Pancreas (tissue), 10 donors: ENCODE measurements around the gene RBP2. TPM values are rescaled to one million over a fixed set of nuclear protein-coding genes. Genes with fewer than 3 reads are reported as not detected.

Experiments
- ATAC-seq, 4 donors: fragments of 200-7000 bp; cut with Tn5 transposase; one replicate each; pipeline versions ENCODE4 v1.8.0 to v1.9.1; 2020; ENCODE audit warnings: mild to moderate bottlenecking in 4 of 4, moderate library complexity in 4 of 4
- DNase-seq, 6 donors: peaks; one replicate each; pipeline ENCODE4 v3.0.0-alpha.2; 2020
- FAIRE-seq: peaks from 2 replicates; lab custom pipeline; 2012; peaks lifted over from hg19 to GRCh38; lab: Jason Lieb, UNC
- H3K27ac ChIP-seq, 4 donors: fragments of 200-600 bp; sonication (generic); 1 replicate in 3 of 4; 2 replicates in 1 of 4; pipeline versions ENCODE4 v1.5.0 to v1.8.0; 2020
- H3K27me3 ChIP-seq, 4 donors: fragments of 200-600 bp; one replicate each; pipeline ENCODE4 v1.8.0; 2021
- H3K36me3 ChIP-seq, 3 donors: fragments of 200-600 bp; sonication (generic) in 1 of 3; one replicate each; pipeline versions ENCODE4 v1.5.0 to v1.8.0; 2020 to 2021
- H3K4me1 ChIP-seq, 3 donors: fragments of 200-600 bp; one replicate each; pipeline ENCODE4 v1.8.0; 2021
- H3K4me3 ChIP-seq, 4 donors: fragments of 200-600 bp; sonication (generic) in 2 of 4; one replicate each; pipeline versions ENCODE4 v1.5.0 to v1.8.0; 2020 to 2021
- H3K9me3 ChIP-seq, 4 donors: fragments of 200-600 bp; one replicate each; pipeline ENCODE4 v1.8.0; 2021
- WGBS, 2 donors: extraction: QIAGEN DNeasy Blood & Tissue Kit; methylation state at CpG; one replicate each; pipeline ENCODE4 v1.1.7; 2013; 5-methylcytosine and 5-hydroxymethylcytosine counted together
- intact Hi-C, 3 donors: fragments of 100-400 bp; cut with DNase I; formaldehyde crosslinking; loops; one replicate each; pipeline versions ENCODE4 v1.11.1 to v1.14.2; 2022
- polyA plus RNA-seq, 2 donors: library from polyadenylated mRNA; stranded (reverse); fragments of 200-250 nt; gene quantifications; one replicate each; pipeline ENCODE4 v1.2.3, GENCODE V29; 2013
- total RNA-seq, 6 donors: library from RNA; stranded (reverse); fragmentation: NEBNext Ultra II Directional in 4 of 6; extraction: Animal tissue kit (Norgen Biotek cat#: 25700) in 4 of 6; gene quantifications; one replicate each; pipeline versions ENCODE4 v1.2.1 to v1.2.4, GENCODE V29; 2021 to 2023
- TF ChIP-seq, protein P1 (sequence below), 4 donors: fragments of 200-600 bp; sonication (generic) in 3 of 4; IDR thresholded peaks; one replicate each; pipeline versions ENCODE4 v1.5.0 to v1.8.0; 2021; ENCODE audit warnings: antibody characterized with exemption in 4 of 4
- donor health status: healthy with polysubstance abuse.
- donor health status: DM: no; HTN: no; CAD: no; lungs with moderate emphysema.
- donor health status: DM: no; HTN: no; CAD: no.
- donor health status: control.
- donor health status: control.
- donor health status: Bipolar disorder and iron deficiency.
- donor health status: DM: yes; HTN: yes; CAD: no.
- donor health status: DM: no; HTN: no; CAD: no.
- donor health status: DM: no; HTN: no; CAD: no.
- donor health status: DM: yes; HTN: yes; CAD: no.

Gene RBP2
- total and polyA plus RNA-seq, 8 donors = 0.38 to 7.5 (median 1.4) TPM; not detected in 3

GRCh38 chr3:139460076-139460475 is 16.2 kb downstream of the RBP2 start:
- TF ChIP-seq, protein P1, sequence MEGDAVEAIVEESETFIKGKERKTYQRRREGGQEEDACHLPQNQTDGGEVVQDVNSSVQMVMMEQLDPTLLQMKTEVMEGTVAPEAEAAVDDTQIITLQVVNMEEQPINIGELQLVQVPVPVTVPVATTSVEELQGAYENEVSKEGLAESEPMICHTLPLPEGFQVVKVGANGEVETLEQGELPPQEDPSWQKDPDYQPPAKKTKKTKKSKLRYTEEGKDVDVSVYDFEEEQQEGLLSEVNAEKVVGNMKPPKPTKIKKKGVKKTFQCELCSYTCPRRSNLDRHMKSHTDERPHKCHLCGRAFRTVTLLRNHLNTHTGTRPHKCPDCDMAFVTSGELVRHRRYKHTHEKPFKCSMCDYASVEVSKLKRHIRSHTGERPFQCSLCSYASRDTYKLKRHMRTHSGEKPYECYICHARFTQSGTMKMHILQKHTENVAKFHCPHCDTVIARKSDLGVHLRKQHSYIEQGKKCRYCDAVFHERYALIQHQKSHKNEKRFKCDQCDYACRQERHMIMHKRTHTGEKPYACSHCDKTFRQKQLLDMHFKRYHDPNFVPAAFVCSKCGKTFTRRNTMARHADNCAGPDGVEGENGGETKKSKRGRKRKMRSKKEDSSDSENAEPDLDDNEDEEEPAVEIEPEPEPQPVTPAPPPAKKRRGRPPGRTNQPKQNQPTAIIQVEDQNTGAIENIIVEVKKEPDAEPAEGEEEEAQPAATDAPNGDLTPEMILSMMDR (IDR thresholded peaks at IDR 0.05) = no peak
- no peak for ATAC-seq
- H3K4me1 ChIP-seq = no peaks in the 10 kb centered on the region
- DNase-seq = no peak
- intact Hi-C loops = no loop called here
- FAIRE-seq = no peak
- H3K9me3 ChIP-seq = no peaks in the 10 kb centered on the region
- no peak overlapping the region for H3K4me3 ChIP-seq
- H3K36me3 ChIP-seq = no peaks in the 10 kb centered on the region
- H3K27ac ChIP-seq = no peak overlapping the region
- H3K27me3 ChIP-seq = no peaks in the 10 kb centered on the region

- Histone ChIP-seq H3K27ac (no peak overlapping the region), H3K4me1 (no peaks in the 10 kb centered on the region), H3K4me3 (no peak overlapping the region), H3K36me3 (no peaks in the 10 kb centered on the region), H3K9me3 (no peaks in the 10 kb centered on the region), H3K27me3 (no peaks in the 10 kb centered on the region)
- intact Hi-C loops = no loop called here
- no peak for DNase-seq
- 80 to 93% methylated on average over 7 of the region's 7 CpGs for WGBS, 2 donors
- ATAC-seq = no peak
- TF ChIP-seq, protein P1 (IDR thresholded peaks at IDR 0.05) = no peak
- no peak for FAIRE-seq
These were observed 18.0 kb downstream of the RBP2 start for GRCh38 chr3:139458348-139458747.

DNA sequence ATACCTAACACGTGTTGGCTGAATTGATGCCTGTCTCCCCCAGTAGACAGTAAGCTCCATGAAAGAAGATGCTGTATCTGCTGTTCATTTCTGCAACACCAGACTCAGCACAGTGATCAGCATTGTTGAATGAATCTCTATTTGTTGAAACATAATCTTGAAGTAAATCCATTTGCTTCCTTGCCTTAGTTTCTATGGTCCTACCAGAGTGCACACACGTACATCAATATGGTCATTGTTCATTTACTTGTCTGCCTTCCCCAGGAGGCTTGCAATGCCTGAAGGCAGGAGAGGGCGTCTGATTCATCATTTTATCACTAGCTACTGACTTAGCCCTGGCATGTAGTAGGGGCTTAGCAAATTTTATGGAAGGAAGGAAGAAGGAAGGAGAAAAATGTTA is 19.2 kb downstream of the RBP2 start:
- intact Hi-C loops = no loop called here
- DNase-seq (no peak), FAIRE-seq (no peak), ATAC-seq (no peak)
- 76 to 88% methylated on average over 3 of the region's 3 CpGs for WGBS, 2 donors
- H3K9me3 ChIP-seq = no peaks in the 10 kb centered on the region
- H3K36me3 ChIP-seq = no peaks in the 10 kb centered on the region
- H3K4me3 ChIP-seq = no peak overlapping the region
- TF ChIP-seq, protein P1 (IDR thresholded peaks at IDR 0.05) = no peak
- H3K27me3 ChIP-seq = no peaks in the 10 kb centered on the region
- H3K4me1 ChIP-seq = no peaks in the 10 kb centered on the region
- H3K27ac ChIP-seq = no peak overlapping the region

GRCh38 chr3:139456386-139456785 is 19.9 kb downstream of the RBP2 start:
- intact Hi-C loops = no loop called here
- H3K36me3 ChIP-seq = no peaks in the 10 kb centered on the region
- H3K9me3 ChIP-seq = no peaks in the 10 kb centered on the region
- no peaks in the 10 kb centered on the region for H3K27me3 ChIP-seq
- WGBS, 2 donors = 82 to 88% methylated on average over 4 of the region's 4 CpGs
- no peak for ATAC-seq
- FAIRE-seq = no peak
- H3K4me3 ChIP-seq = no peak overlapping the region
- no peaks in the 10 kb centered on the region for H3K4me1 ChIP-seq
- H3K27ac ChIP-seq = no peak overlapping the region
- TF ChIP-seq, protein P1 (IDR thresholded peaks at IDR 0.05) = no peak
- no peak for DNase-seq

DNA sequence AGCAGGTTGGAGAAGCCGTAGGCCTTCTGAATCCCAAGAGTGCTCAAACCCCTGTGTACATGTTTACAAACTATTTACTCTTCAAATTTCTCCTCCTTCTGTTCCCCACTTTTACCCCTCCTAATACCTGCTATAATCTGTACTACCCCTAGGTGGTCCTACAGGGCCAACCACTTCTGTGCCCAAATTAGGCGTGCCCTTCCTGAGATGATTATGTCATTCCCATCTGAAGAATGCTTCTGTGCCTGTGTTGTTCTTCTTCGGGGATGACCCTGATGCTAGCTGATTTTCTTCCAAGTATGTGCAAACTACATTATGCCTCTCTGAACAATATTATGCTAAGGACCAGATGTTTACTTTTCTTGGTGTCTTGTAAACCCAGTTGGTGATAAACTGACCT is 20.5 kb downstream of the RBP2 start:
- Histone ChIP-seq H3K9me3 (no peaks in the 10 kb centered on the region), H3K27me3 (no peaks in the 10 kb centered on the region), H3K36me3 (no peaks in the 10 kb centered on the region), H3K4me3 (no peak overlapping the region), H3K4me1 (no peaks in the 10 kb centered on the region), H3K27ac (no peak overlapping the region)
- TF ChIP-seq, protein P1 (IDR thresholded peaks at IDR 0.05) = no peak
- DNase-seq (no peak), ATAC-seq (peak in 3 of 4 donors; percentile 22 to 55 (median 27)), FAIRE-seq (no peak)
- intact Hi-C loops = no loop called here
- 74 to 75% methylated on average over 3 of the region's 3 CpGs for WGBS, 2 donors
